ENCODE measurements around the gene FBLN2.

DNA sequence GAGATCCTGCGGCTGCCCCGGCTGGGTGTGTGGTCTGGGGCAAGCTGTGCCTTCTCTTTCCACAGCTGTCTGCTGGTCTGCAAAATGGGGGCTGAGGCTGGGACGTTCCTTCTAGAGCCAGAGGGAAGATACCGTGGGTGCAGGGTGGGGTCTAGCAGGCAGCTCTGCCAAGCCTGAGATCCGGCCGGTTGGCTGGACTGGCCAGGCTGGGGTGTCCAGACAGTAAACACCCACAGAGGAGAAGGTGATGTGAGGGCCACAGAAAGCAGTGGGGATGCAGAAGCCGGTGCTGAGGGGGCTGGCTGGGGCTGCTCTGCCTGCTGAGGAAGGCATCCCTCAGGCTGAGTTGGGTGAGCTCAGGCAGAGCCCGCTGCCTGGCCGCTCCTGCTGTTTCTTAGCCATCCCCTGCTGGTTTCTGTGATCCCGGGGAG lies 46.1 kb downstream of the FBLN2 start:
- TF ChIP-seq POLR2A (IDR thresholded peaks at IDR 0.05; ENCODE audit: low read depth) = no peak
- TF ChIP-seq, protein P1, sequence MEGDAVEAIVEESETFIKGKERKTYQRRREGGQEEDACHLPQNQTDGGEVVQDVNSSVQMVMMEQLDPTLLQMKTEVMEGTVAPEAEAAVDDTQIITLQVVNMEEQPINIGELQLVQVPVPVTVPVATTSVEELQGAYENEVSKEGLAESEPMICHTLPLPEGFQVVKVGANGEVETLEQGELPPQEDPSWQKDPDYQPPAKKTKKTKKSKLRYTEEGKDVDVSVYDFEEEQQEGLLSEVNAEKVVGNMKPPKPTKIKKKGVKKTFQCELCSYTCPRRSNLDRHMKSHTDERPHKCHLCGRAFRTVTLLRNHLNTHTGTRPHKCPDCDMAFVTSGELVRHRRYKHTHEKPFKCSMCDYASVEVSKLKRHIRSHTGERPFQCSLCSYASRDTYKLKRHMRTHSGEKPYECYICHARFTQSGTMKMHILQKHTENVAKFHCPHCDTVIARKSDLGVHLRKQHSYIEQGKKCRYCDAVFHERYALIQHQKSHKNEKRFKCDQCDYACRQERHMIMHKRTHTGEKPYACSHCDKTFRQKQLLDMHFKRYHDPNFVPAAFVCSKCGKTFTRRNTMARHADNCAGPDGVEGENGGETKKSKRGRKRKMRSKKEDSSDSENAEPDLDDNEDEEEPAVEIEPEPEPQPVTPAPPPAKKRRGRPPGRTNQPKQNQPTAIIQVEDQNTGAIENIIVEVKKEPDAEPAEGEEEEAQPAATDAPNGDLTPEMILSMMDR (IDR thresholded peaks at IDR 0.05) = no peak
- no peak for TF ChIP-seq POLR2AphosphoS5 (IDR thresholded peaks at IDR 0.05)

Data from esophagus muscularis mucosa (tissue), 3 donors.